Stimulated activated CD4-positive, alpha-beta T cell treated with anti-CD3 and anti-CD28 coated beads, TNF-alpha, amount 100 ng/mL, for 48 hours (primary cell): ENCODE data around the gene ZNF346.
A peak's percentile ranks its signal among the peaks of the same experiment; 100 is the strongest.
"Not testable (repeated sequence)": the region's sequence is repeated elsewhere in the genome, so short reads cannot be mapped to it uniquely, and the experiment has no call there.

Source experiments
- DNase-seq, 3 donors: peaks; one replicate each; pipeline ENCODE4 v3.0.0-alpha.2; 2020; ENCODE audit warnings: low read depth in 3 of 3

Gene ZNF346

DNA sequence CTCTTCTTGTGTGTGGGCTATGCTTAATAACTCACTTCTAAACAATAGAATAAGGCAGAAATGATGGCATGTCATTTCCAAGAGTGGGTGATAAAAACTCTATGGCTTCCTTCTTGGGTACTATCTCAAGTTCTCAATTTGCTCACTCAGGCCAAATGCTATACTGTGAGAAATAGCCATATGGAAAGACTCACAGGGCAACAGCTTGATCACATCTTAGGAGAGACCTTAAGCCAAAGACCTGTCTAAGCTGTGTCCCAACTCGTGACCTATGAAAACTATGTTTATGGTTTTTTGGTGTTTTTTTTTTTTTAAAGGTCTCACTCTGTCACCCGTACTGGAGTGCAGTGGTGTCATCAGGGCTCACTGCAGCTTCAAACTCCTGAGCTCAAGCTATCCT is 13.8 kb upstream of the ZNF346 start:
- no peak for DNase-seq

DNA sequence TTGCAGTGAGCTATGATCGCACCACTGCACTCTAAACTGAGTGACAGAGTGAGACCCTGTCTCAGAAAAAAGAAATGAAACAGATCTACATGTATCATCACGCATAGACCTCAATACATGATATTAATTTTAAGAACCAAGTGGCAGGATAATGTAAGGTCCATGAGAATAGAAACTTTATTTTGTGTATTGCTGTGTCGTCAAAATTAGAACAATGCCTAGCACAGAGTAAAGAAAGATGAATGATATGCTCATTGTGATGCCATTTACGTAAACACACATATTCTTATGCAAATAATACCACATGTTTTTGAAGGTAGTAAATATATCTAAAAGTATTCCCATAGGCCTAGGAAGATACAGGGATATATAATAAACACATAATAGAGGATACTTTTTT is 12.3 kb upstream of the ZNF346 start:
- DNase-seq, result no peak

DNA sequence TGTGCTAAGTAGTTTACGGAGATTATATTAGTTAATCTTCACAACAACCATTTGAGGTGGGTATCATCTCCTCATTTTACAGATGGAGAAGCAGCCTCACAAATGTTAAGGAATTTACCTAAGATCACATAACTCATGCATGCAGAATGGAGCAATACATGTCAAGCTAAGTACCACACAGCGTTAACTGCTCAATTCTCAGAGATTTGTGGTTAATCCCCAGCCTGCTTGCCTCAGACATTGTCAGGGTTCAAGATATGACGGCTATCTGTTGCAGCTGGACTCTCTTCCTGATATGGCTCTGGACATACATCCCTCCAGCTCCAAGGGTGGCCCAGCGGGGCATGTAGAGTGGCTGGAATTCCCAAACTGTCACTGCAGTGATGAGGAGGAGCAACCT is 7.3 kb upstream of the ZNF346 start:
- DNase-seq, result no peak

DNA sequence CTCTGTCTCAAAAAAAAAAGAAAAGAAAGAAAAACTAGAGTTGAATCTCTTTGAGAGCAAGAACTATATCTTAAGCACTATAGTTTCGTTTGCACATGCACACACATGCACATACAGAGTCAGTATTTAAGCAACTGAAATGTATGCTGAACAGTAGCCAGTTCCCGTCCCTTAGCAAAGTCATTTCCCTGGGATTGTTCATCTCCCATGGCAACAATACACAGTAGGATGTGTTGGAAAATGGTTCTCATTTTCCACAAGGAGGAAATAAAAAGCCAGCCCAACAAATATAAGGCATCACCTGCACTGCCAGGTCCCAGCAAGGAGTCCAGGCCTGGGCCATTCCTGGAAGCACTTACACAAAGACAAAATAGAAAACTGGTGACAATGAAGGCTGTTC is 4.2 kb upstream of the ZNF346 start:
- no peak for DNase-seq

DNA sequence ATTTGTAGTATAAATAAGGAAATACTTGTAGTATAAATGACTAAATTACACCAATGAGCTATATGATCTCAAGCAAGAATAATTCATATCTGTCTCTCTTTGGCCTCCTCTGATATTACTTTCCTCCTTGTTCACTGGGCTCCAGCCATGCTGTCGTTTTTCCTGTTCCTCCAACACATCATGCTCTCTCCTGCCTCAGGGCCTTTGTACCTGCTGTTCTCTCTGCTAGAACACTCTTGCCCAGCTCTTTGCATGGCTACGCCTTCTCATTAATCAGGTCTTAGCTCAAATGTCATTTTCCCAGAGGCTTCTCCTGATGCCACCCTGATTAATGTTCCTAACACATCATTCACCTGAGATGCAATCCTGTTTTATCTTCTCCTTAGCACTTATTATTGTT is 2.5 kb upstream of the ZNF346 start:
- DNase-seq, result no peak

DNA sequence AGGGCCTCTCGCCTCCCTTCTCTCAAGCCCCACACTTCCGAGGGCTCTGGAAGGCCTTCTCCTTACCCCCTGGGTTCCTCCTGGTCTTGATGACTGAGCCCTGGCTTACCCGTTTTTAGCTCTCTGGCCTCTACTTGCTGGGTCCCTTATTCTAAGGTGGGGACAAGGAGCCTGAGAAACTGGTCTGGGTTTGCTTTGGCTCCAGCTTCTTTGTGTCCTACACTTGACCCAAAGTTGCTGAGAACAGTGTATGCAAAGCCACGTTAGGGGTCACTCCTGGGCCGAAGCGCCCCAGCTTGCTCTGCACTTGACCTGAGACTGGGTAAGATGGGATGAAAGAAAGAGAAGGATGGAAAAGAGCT is 788 bp downstream of the ZNF346 start:
- peak in 1 of 3 donors; percentile 6 for DNase-seq

DNA sequence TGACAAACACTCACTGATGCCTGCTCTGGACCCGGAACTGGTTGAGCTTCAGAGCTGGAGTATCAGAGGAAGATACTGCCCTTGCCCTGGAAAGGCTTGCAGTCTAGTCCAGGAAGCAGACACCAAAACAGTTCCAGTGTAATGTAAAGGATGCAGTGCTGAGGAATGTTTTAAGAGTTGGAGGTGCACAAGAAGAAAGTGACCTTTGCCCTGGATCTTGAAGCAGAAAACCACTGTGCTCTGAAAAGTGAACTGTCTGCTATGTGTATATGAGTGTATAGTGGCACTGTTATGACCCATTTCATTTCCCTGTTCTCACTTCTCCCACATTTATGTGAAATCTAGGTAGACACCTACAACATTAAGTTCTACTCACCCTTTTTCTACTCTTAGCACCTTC is 2.1 kb downstream of the ZNF346 start:
- DNase-seq, result no peak

DNA sequence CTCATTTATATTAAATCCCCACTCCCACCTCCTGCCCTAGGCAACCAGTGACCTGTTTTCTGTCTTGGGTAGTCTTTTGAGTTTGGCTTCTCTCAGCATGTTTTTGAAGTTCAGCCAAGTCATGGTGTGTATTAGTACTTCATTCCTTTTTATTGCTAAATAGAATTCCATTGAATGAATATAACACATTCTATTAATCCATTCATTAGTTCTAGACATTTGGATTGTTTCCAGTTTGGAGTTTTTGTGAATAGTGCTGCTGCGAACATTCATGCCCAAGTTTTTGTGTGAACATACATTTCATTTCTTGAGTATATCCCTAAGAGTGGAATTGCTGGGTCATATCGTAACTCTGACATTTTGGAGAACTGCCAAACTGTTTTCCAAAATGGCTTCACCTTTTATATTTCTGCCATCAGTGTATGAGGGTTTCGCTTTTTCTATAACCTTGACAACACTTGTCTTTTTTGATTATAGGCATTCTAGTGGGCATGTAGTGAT is 2.7 kb downstream of the ZNF346 start:
- DNase-seq, result no peak

DNA sequence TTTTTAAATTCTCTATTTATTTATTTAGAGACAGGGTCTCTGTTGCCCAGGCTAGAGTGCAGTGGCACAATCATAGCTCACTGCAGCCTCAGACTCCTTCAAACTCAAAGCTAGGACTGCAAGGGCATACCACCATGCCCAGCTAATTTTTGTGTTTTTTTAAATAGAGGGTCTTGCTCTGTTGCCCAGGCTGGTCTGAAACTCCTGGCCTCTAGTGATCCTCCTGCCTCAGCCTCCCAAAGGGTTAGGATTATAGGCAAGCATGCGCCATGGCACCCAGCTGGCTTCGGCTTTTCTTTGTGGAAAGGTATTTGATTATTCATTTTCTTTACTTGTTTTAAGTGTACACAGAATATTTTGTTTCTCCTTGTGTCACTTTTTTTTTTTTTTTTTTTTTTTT is 5.2 kb downstream of the ZNF346 start:
- no peak for DNase-seq

DNA sequence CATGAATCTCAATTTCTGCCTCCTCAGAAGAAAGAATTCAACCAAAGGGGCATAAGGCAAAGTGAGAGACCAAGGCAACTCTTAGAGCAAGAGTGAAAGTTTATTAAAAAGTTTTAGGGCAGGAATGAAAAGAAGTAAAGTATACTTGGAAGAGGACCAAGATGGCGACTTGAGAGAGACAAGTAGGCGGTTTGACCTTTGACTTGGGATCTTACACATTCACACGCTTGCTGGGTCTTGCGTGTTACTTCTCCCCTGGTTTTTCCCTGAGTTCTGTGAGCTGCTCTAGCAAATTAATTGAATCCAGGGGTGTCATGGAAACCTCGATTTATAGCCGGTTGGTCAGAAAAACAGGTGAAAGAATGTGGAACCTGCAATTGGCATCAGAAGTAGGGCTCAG is 7.0 kb downstream of the ZNF346 start:
- no peak for DNase-seq

DNA sequence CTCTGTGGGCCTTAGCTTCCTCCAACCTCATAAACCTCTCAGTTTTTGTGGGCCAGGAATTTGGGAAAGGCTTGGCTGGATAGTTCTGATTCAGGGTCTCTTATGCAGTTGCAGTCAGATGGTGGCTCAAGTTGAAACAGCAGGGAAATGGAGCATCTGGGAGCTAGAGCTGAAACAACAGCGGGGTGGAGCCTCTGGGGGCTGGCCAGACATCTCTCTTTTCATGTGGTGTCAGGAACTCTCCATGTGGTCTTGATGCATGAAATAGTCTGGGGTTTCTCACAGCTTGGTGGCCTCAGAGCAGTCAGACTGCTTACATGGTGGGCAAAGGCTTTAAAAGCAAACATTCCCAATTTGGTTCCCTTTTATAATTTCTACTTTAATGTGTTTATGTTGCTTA is 13.5 kb downstream of the ZNF346 start:
- no peak for DNase-seq

DNA sequence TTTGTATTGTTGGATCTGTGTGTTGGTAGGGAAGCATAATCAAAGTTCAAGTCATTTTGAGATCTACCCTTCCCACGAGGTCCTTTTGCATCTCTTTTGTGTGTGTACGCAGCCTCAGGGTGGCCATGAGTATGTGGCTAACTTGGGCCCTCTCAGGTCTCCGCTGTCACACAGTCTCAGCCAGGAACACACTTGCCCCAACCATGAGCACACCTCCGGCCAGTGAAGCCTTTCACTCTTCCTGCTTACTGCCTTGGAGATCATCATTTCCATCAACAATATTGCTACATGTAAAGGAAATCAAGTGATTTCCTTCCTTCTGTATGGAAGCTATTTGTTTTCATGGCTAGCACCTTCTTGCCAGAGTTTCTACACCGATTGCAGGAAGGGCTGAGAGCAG is 13.9 kb downstream of the ZNF346 start:
- no peak for DNase-seq

DNA sequence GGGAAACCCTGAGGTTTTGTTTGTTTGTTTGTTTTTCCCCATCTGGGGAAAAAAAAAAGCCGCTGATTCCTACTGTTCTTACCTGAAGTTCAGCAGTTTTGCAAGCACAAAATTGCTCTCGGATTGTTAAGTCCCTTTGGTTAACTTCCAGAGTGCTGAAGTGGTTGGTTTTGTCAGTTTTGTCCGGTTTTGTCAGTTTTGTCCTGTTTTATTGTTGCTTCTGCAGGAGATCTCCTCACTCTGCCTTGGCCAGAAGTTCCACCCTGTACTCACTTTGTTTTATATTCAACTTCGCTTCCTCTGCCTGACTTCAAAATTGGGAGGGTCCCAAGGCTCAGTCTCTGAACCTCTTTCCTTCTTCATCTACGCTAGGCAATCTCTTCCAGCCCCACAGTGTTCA is 14.4 kb downstream of the ZNF346 start:
- no peak for DNase-seq

DNA sequence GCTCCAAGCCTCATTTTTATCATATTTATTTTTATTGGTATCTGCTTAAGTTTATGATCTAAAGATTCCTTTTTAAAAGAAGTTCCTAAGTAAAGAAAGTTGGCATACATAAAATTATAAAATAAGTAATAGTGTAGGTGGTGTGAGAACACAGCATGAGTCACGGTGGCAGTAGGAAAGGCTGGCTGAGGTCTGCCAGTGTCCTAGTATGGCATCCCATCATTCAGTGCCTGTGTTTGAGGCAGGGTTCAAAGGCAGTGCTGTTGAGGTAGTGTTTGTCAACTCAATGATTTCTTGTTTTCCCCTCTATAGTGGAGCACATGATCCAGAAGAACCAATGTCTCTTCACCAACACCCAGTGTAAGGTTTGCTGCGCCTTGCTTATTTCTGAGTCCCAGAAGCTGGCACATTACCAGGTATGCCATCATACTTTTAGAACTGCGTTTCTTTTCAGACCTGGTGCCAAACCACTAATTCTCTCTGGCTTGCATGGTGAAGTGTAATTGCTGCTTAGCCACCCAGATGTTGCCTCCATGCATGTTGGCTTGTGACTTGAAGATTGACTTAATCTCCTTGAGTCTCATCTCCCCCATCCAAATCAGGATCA is 18.4 kb downstream of the ZNF346 start:
- no peak for DNase-seq

DNA sequence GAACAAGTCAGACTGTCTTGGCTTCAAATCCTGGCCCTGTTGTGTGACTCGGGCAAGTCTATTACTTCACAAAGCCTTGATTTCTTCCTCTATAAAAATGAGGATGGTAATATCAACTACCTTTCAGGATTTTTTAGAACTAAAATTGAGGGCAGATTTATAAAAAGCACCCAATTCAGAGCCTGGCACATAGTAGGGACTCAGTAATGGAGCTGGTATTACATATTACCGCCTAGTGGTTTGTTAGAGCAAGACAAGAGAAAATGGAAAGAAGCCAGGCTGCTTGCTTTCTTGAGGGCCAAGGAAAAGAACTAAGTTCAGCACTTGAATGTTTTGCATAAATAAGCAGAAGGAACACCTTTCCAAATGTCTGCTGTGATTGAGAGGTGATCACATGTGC is 19.4 kb downstream of the ZNF346 start:
- DNase-seq, result no peak

DNA sequence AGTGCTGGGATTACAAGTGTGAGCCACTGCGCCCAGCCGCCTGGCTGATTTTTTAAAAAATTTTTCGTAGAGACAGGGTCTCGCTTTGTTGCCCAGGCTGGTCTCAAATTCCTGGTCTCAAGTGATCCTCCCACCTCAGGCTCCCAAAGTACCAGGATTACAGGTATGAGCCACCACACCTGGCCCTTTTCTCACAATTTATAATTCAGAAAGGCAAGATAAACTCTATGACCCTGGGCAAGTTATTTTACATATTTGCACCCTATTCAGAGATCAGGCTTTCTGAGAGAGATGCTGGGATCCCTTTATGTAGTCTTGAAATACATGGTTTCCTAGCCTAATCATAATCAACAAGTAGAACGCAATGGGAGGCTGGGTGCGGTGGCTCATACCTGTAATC is 20.6 kb downstream of the ZNF346 start:
- DNase-seq, result no peak

DNA sequence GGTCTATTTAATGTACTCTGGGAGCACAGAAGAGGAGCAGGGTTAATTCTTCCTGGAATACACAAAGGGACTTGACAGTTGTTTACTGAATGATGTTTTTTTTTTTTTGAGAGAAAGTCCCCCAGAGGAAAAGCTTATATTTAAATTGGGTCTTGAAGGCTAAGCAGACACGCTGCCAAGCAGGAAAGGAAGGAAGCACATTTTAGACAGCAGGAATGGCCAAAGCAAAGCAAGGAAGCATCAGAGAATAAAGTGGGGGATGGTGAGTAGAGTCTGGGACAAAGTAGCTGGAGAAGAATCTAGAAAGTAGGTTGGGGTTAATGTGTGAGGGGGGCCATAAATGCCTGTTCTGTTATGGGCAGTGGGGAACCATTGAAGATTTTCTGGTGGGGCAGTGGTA is 21.5 kb downstream of the ZNF346 start:
- DNase-seq, result no peak

DNA sequence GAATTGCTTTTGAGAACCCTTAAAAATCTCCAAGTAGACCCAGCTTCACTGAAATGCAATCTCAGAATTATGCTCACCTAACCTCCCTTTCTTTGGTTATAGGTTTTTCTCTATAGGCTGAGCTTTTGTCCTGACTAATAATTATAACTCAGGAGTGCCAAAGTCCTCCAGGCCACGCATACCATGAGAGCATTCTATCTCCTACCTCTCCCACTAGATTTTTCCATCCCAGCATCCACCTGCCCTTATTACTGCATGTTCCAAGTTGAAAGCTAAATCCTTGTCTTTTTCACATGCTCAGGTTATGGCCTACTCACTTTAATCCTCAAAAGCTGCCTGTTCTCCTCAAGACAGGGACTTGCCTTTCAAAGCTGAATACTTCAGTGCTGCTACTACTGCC is 22.1 kb downstream of the ZNF346 start:
- DNase-seq, result no peak

DNA sequence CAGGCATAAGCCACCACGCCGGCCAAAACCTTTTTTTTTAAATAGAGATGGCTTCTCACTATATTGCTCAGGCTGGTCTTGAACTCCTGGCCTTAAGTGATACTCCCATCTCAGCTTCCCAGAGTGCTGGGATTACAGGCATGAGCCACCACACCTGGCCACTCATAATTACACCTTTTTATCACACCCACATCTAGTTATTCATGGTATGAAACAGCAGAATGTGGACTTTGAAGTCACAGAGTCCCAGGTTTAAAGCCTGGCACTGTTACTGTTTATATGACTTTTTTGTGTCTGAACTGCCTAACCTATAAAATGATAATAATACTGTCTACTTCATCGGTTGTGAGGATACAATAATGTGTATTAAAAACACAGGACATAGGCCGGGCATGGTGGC is 23.1 kb downstream of the ZNF346 start:
- DNase-seq, result no peak

DNA sequence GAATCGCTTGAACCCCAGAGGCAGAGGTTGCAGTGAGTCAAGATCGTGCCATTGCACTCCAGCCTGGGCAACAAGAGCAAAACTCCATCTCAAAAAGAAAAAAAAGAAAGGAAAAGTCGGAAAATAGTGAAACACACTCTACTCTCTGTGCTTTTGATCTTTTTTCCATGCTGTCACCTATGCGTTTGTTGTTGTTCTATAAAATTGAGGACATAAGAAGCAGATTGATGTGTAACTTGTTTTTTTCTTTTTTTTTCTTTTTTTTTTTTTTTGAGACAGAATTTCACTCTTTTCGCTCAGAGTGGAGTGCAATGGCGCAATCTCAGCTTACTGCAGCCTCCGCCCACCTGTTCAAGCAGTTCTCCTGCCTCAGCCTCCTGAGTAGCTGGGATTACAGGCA is 26.0 kb downstream of the ZNF346 start:
- DNase-seq, result not testable (repeated sequence)

DNA sequence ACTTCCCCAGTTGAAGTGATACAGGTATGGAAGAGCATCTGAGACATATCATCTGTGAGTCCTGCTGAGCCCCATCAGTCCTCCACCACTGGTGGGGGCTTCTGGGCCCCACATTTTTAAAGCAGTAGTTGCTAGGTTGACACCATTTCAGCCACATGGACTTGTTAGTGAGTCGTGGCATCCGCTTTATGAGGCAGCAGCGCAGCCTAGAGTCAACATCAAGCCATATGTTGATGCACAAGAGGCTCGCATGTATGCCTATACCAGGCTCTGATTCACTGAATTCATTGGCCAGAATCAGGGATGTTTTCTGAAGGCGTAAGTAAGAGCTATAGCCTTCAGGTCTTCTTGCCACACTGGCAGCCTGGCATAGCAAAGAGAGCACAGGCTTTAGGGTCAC is 26.8 kb downstream of the ZNF346 start:
- no peak for DNase-seq

DNA sequence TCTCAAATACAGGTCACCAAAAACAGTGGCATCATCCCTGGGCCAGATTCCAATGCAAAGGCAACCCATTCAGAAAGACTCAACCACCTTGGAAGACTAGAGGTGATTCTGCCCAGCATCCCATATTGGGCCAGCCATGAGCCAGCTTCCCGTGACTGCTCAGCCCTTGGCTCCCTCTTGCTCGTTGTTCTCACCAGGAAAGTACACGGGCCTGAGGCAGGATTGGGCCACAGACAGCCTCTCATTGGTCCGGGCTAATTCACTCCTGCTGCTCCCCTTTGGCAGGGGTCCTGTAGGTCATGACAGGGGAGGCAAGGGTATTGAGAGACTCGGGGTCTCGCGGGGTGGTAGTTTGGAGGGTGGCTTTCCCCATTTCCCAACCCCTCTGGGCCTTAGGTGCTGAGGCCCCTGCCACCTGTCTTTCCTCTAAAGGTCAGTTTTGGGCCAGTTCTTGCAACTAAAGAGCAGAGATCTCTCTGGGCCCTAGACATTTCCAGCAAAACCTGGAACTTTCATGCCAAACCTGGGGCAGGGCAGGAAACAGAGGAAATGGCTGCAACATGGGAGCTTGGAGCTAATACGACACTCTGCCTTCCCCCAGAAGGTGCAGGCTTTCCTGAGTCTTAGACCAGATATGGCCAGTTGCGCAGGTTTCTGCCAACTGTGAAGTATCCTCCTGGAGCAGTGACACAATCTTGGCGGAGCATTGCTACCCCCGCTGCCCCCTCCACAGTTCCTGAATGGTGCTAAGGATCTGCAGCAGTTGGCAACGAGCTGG is 42.2 kb downstream of the ZNF346 start:
- no peak for DNase-seq

DNA sequence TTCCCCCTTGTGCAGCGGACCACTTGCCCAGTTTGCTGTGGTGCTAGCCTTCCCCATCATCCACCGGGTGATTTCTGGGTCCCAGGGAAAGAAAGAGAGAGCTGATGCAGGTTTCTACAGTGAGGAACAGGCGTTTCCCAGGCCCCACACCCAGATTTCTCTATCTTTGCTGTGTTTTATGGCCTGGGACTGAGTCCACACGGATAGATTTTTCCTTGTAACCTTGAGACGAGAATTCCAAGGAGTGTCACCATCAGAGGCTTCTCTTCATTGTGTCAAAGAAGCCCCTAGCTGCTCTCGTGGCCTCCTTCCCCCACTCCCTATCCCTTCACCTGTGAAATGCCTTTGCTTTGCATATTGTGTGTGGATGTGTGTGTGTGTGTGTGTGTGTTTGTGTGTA is 43.0 kb downstream of the ZNF346 start:
- no peak for DNase-seq

DNA sequence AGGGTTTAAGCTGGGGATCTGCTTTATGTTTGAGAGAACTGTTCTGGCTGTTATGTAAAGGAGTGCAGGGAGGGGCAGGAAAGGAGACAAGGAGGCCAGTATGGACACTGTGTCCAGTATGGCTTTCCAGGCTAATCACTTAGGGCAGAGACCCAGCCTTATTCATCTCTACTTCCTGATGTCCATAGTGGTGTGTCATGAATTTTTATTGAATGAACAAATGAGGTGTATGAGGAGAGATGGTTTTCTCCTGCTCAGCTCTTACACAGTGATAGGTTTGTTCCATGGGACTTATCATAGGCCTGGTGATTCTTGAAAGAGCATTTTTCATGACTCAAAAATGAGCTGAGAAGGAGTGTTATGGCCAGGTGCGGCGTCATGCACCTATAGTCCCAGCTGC is 43.7 kb downstream of the ZNF346 start:
- DNase-seq, result no peak
